Astrocyte (in vitro differentiated cells and primary cell): ENCODE data around the gene KIN. TPM values are rescaled to one million over a fixed set of nuclear protein-coding genes. Genes with fewer than 3 reads are reported as not detected.

Experiments used
- DNase-seq: peaks from one replicate; pipeline ENCODE4 v3.0.0-alpha.2; 2010; ENCODE audit warnings: low read depth
- FAIRE-seq: peaks from 2 replicates; lab custom pipeline; 2011; peaks lifted over from hg19 to GRCh38; lab: Jason Lieb, UNC
- H2AFZ ChIP-seq: 2 replicates; pipeline ENCODE4 v1.6.0; 2012; ENCODE audit warnings: low read depth, low read length, inconsistent platforms
- H3K27ac ChIP-seq: 2 replicates; pipeline ENCODE4 v1.5.1; 2011; ENCODE audit warnings: low read depth, low read length, inconsistent platforms
- H3K27me3 ChIP-seq: 2 replicates; pipeline ENCODE4 v1.6.0; 2011; ENCODE audit warnings: low read length, inconsistent platforms; ENCODE audit not compliant: insufficient read depth
- H3K36me3 ChIP-seq: 2 replicates; pipeline ENCODE4 v1.5.1; 2011; ENCODE audit warnings: low read length, inconsistent platforms; ENCODE audit not compliant: insufficient read depth
- H3K4me1 ChIP-seq: 2 replicates; pipeline ENCODE4 v1.5.1; 2011; ENCODE audit warnings: low read length, inconsistent platforms; ENCODE audit not compliant: insufficient read depth
- H3K4me2 ChIP-seq: 2 replicates; pipeline ENCODE4 v1.6.0; 2012; ENCODE audit warnings: low read length, inconsistent platforms
- H3K4me3 ChIP-seq: 2 replicates; pipeline ENCODE4 v1.5.1; 2011; ENCODE audit warnings: low read depth, mild to moderate bottlenecking, low read length, inconsistent platforms; ENCODE audit not compliant: insufficient read depth
- H3K79me2 ChIP-seq: 2 replicates; pipeline ENCODE4 v1.6.0; 2012; ENCODE audit warnings: mild to moderate bottlenecking, low read length, inconsistent platforms; ENCODE audit not compliant: insufficient read depth
- H3K9ac ChIP-seq: 2 replicates; pipeline ENCODE4 v1.6.0; 2012; ENCODE audit warnings: mild to moderate bottlenecking, low read length, inconsistent platforms
- H3K9me3 ChIP-seq: 2 replicates; pipeline ENCODE4 v1.5.1; 2012; ENCODE audit warnings: low read depth, mild to moderate bottlenecking, low read length, inconsistent platforms; ENCODE audit not compliant: insufficient read depth
- H4K20me1 ChIP-seq: 2 replicates; pipeline ENCODE4 v1.6.0; 2012; ENCODE audit warnings: low read length, inconsistent platforms; ENCODE audit not compliant: insufficient read depth
- H3K27ac Mint-ChIP-seq: one replicate; pipeline ENCODE4 v1.8.0; 2021; ENCODE audit warnings: mild to moderate bottlenecking, mixed read lengths; ENCODE audit not compliant: unreplicated experiment
- H3K27me3 Mint-ChIP-seq: one replicate; pipeline ENCODE4 v1.8.0; 2021; ENCODE audit warnings: low read depth, mixed read lengths; ENCODE audit not compliant: unreplicated experiment
- H3K36me3 Mint-ChIP-seq: one replicate; pipeline ENCODE4 v1.8.0; 2021; ENCODE audit warnings: low read depth, mixed read lengths; ENCODE audit not compliant: unreplicated experiment
- H3K4me1 Mint-ChIP-seq: one replicate; pipeline ENCODE4 v1.8.0; 2021; ENCODE audit warnings: low read depth, mixed read lengths; ENCODE audit not compliant: unreplicated experiment
- H3K4me3 Mint-ChIP-seq: one replicate; pipeline ENCODE4 v1.8.0; 2021; ENCODE audit warnings: mild to moderate bottlenecking, moderate library complexity, mixed read lengths; ENCODE audit not compliant: unreplicated experiment
- H3K9me3 Mint-ChIP-seq: one replicate; pipeline ENCODE4 v1.8.0; 2021; ENCODE audit warnings: mild to moderate bottlenecking, mixed read lengths; ENCODE audit not compliant: unreplicated experiment
- EZH2 ChIP-seq: IDR thresholded peaks from 2 replicates; pipeline ENCODE4 v1.6.1; 2012; ENCODE audit warnings: mild to moderate bottlenecking, low read length, inconsistent platforms; ENCODE audit not compliant: insufficient read depth
- total RNA-seq: library from RNA; stranded (reverse); gene quantifications from 2 replicates; pipeline ENCODE4 v1.2.1, GENCODE V29; 2021
- TF ChIP-seq, protein P1 (sequence below): IDR thresholded peaks from 2 replicates; pipeline ENCODE4 v1.5.1; 2011; ENCODE audit warnings: low read depth, mild to moderate bottlenecking, inconsistent platforms, low read length, moderate library complexity; ENCODE audit not compliant: insufficient read depth

The KIN gene
- total RNA-seq, 1 donor from 2014 or later, result 14.1 TPM

DNA sequence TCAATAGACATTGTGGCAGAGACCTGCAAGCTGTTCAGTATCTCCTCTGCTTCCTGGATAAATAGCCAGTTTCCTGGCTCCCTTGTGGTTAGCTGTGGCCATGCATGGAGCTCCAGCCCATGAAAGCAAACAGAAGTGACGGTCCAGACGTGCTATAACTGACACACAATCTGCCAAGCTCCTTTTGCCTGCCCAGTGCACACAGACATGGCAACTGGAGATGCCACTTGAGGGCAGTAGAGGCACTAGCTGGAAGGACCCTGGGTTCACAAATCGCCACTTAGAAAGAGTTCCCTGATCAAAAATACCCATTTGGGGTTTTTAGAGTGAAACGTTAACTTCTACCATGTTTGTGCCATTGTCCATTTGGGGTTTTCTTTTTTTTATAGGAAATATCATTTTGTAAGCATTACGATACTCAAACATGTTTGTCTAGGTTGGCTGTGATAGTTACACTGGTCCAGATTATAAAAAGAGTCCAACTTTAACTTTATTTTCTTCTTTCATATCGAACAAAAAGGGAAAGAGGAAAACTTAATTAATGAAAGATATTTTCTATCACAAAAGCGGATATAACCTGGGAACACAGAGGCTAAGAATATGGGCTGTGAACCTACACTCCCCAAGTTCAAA lies 31.3 kb downstream of the KIN start:
- Mint-ChIP-seq H3K27me3 (no peaks in the 10 kb centered on the region), H3K27ac (no peak overlapping the region), H3K4me3 (no peak overlapping the region), H3K4me1 (no peaks in the 10 kb centered on the region), H3K9me3 (no peaks in the 10 kb centered on the region), H3K36me3 (peaks cover 5% of the 10 kb centered on the region)
- Histone ChIP-seq H3K4me3 (no peak overlapping the region), H3K9me3 (no peaks in the 10 kb centered on the region), H3K9ac (no peak overlapping the region), H3K79me2 (no peaks in the 10 kb centered on the region), H3K4me2 (no peak overlapping the region), H4K20me1 (peaks cover 4% of the 10 kb centered on the region), H3K36me3 (peaks cover 57% of the 10 kb centered on the region), H2AFZ (no peak overlapping the region), H3K4me1 (no peaks in the 10 kb centered on the region), H3K27ac (no peak overlapping the region), H3K27me3 (no peaks in the 10 kb centered on the region)
- TF ChIP-seq, protein P1, sequence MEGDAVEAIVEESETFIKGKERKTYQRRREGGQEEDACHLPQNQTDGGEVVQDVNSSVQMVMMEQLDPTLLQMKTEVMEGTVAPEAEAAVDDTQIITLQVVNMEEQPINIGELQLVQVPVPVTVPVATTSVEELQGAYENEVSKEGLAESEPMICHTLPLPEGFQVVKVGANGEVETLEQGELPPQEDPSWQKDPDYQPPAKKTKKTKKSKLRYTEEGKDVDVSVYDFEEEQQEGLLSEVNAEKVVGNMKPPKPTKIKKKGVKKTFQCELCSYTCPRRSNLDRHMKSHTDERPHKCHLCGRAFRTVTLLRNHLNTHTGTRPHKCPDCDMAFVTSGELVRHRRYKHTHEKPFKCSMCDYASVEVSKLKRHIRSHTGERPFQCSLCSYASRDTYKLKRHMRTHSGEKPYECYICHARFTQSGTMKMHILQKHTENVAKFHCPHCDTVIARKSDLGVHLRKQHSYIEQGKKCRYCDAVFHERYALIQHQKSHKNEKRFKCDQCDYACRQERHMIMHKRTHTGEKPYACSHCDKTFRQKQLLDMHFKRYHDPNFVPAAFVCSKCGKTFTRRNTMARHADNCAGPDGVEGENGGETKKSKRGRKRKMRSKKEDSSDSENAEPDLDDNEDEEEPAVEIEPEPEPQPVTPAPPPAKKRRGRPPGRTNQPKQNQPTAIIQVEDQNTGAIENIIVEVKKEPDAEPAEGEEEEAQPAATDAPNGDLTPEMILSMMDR, result peak; percentile 32
- TF ChIP-seq EZH2, result no peak
- DNase-seq, result no peak
- FAIRE-seq, result no peak

DNA sequence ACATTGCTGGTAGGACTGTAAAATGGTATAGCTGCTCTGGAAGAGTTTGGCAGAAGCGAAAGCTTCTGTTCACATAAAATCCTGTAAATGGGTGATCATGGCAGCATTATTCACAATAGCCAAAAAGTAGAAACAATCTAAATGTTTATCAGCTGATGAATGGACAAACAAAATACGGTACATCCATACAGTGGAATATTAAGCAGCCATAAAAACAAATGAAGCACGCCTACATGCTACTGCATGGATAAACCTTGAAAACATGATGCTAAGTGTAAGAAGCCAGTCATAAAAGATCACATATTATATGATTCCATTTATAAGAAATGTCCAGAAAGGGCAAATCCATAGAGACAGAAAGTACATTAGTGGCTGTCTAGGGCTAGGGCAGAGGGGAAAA lies 32.7 kb downstream of the KIN start:
- Histone ChIP-seq H3K27ac (no peak overlapping the region), H3K4me2 (no peak overlapping the region), H3K27me3 (no peaks in the 10 kb centered on the region), H3K4me1 (no peaks in the 10 kb centered on the region), H3K4me3 (no peak overlapping the region), H4K20me1 (peaks cover 4% of the 10 kb centered on the region), H3K9me3 (no peaks in the 10 kb centered on the region), H3K36me3 (peaks cover 45% of the 10 kb centered on the region), H3K9ac (no peak overlapping the region), H2AFZ (no peak overlapping the region), H3K79me2 (no peaks in the 10 kb centered on the region)
- H3K27me3 Mint-ChIP-seq, result no peaks in the 10 kb centered on the region
- peaks cover 5% of the 10 kb centered on the region for H3K36me3 Mint-ChIP-seq
- H3K27ac Mint-ChIP-seq, result no peak overlapping the region
- no peaks in the 10 kb centered on the region for H3K4me1 Mint-ChIP-seq
- DNase-seq, result no peak
- no peak for FAIRE-seq
- H3K4me3 Mint-ChIP-seq, result no peak overlapping the region
- TF ChIP-seq, protein P1, result no peak
- no peak for TF ChIP-seq EZH2
- H3K9me3 Mint-ChIP-seq, result no peaks in the 10 kb centered on the region

- no peaks in the 10 kb centered on the region for H3K4me1 Mint-ChIP-seq
- no peak overlapping the region for H3K27ac Mint-ChIP-seq
- Histone ChIP-seq H3K36me3 (peaks cover 34% of the 10 kb centered on the region), H3K9ac (no peak overlapping the region), H3K27ac (no peak overlapping the region), H3K27me3 (no peaks in the 10 kb centered on the region), H4K20me1 (peaks cover 4% of the 10 kb centered on the region), H3K4me1 (no peaks in the 10 kb centered on the region), H2AFZ (no peak overlapping the region), H3K79me2 (no peaks in the 10 kb centered on the region), H3K4me2 (no peak overlapping the region), H3K4me3 (no peak overlapping the region), H3K9me3 (no peaks in the 10 kb centered on the region)
- DNase-seq (no peak), FAIRE-seq (no peak)
- H3K4me3 Mint-ChIP-seq, result no peak overlapping the region
- peaks cover 8% of the 10 kb centered on the region for H3K36me3 Mint-ChIP-seq
- H3K9me3 Mint-ChIP-seq, result no peaks in the 10 kb centered on the region
- TF ChIP-seq, protein P1, result no peak
- TF ChIP-seq EZH2, result no peak
- no peaks in the 10 kb centered on the region for H3K27me3 Mint-ChIP-seq
Observed at GRCh38 chr10:7752251-7752650, 35.5 kb downstream of the KIN start.
